ENCODE measurements around the gene CCR5AS.

Gene CCR5AS

DNA sequence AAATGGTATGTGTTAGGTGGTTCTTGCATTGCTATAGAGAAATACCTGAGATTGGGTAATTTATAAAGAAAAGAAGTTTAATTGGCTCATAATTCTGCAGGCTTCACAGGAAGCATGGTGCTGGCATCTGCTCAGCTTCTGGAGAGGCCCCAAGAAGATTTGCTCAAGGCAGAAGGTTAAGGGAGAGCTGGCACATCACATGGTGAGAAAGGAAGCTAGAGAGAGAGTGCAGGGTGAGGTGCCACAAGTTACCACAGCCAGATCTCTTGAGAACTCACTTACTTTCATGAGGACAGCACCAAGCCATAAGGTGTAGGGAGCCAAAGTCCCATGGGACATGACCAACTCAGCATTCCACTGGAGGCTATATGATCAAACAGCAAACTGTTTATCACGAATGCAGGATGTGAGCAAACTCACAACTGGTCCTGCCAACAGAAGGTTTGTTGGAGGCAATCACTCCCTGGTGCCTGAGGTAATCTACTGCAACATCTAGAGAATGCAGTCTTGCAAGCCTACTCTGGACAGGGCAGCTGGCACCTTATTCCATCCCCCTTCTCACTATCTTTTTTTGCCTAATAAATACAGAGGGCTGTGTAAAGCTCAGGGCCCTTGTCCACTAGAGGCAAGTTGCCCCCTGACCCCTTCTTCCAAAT is 81.1 kb downstream of the CCR5AS start:
- no peak overlapping the region for H3K27ac ChIP-seq
- no peaks in the 10 kb centered on the region for H3K27me3 ChIP-seq
- no peak overlapping the region for H3K4me3 ChIP-seq
- no peak for DNase-seq (ENCODE audit: low spot score in 2 of 2)
- H3K4me1 ChIP-seq, result no peaks in the 10 kb centered on the region
- TF ChIP-seq, protein P1, sequence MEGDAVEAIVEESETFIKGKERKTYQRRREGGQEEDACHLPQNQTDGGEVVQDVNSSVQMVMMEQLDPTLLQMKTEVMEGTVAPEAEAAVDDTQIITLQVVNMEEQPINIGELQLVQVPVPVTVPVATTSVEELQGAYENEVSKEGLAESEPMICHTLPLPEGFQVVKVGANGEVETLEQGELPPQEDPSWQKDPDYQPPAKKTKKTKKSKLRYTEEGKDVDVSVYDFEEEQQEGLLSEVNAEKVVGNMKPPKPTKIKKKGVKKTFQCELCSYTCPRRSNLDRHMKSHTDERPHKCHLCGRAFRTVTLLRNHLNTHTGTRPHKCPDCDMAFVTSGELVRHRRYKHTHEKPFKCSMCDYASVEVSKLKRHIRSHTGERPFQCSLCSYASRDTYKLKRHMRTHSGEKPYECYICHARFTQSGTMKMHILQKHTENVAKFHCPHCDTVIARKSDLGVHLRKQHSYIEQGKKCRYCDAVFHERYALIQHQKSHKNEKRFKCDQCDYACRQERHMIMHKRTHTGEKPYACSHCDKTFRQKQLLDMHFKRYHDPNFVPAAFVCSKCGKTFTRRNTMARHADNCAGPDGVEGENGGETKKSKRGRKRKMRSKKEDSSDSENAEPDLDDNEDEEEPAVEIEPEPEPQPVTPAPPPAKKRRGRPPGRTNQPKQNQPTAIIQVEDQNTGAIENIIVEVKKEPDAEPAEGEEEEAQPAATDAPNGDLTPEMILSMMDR (IDR thresholded peaks at IDR 0.05), result no peak
- intact Hi-C loops (cut with DNase I), result no loop called here
- no peaks in the 10 kb centered on the region for H3K36me3 ChIP-seq
- no peaks in the 10 kb centered on the region for H3K9me3 ChIP-seq

DNA sequence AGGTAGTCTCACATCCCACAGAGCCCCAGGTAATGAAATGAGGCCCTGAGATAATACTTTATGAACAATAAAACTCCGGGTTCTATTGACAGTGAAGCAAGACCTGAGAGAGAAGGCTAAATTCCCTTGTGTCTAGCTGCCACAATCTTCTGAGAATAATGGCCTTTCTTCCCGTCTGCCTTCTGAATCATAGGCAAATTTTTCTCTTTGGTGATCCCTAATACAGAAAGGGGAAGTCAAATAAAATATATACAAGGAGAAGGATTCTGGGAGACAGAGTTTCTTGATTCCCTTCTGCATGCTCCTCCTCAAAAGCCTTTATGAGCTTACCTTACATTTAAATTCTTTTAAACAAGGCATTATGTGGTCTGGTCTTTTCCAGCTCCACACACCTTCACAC is 82.8 kb downstream of the CCR5AS start:
- Histone ChIP-seq H3K9me3 (no peaks in the 10 kb centered on the region), H3K4me3 (no peak overlapping the region), H3K36me3 (no peaks in the 10 kb centered on the region), H3K27me3 (no peaks in the 10 kb centered on the region), H3K27ac (no peak overlapping the region), H3K4me1 (no peaks in the 10 kb centered on the region)
- intact Hi-C loops (cut with DNase I), result no loop called here
- TF ChIP-seq, protein P1 (IDR thresholded peaks at IDR 0.05), result no peak
- no peak for DNase-seq (ENCODE audit: low spot score in 2 of 2)

DNA sequence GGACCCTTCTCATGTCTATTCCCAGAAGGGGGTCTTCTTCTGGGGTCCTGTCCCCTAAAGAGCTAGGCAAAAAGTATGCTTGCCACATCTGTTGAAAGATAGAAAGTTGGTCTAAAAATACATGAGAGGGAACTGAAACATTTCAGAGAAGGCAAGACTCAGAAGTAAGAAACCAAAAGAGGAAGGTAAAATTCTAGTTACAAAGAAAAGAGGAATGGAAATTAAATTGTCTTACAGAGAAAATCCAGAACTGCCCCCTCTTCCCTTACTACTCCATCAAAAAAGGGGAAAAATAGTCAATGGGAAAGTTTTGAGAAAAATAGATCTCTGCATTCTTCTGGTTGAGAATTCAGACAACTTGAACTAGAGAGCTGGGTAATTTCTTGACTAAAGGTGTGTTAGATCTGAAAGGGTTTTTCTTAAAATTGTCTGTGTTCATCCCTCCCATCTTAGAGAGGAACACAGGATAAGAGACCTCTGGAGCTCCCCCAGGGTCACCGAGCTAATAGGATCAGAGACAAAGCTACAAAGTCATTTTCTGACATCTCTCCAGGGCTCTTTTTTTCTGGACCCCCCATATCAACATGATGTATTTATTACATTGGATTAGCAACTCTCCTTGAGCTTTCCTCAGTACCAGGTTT is 85.3 kb downstream of the CCR5AS start:
- Histone ChIP-seq H3K36me3 (no peaks in the 10 kb centered on the region), H3K9me3 (no peaks in the 10 kb centered on the region), H3K27ac (no peak overlapping the region), H3K4me1 (no peaks in the 10 kb centered on the region), H3K27me3 (no peaks in the 10 kb centered on the region), H3K4me3 (no peak overlapping the region)
- intact Hi-C loops (cut with DNase I), result no loop called here
- TF ChIP-seq, protein P1 (IDR thresholded peaks at IDR 0.05), result no peak
- no peak for DNase-seq (ENCODE audit: low spot score in 2 of 2)

DNA sequence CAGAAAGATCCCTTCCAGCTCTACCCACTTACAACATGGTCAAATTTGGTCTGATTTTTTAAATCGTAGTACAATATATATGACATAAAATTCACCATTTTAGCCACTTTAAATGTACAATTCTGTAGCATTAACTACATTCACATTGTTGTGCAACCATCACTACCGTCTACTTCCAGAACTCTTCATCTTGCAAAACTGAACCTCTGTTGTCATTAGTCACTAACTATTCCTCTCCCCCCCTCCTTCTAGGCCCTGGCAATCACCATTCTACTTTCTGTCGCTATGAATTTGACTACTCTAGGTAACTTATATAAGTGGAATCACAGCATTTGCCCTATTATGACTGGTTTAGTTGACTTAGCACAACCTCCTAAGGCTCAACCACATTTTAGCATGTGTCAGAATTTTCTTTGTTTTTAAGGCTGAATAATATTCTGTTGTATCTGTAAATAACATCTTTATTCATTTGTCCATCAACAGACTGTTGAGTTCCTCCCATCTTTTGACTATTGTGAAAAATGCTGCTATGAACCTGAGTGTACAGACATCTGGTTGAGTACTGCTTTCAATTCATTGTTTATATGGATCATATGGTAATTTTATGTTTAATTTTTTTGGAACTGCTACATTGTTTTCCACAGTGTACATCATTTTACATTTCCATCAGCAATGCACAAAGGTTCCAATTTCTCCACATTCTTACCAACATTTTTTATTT is 88.5 kb downstream of the CCR5AS start:
- Histone ChIP-seq H3K4me1 (no peaks in the 10 kb centered on the region), H3K27ac (no peak overlapping the region), H3K36me3 (no peaks in the 10 kb centered on the region), H3K27me3 (no peaks in the 10 kb centered on the region), H3K9me3 (no peaks in the 10 kb centered on the region), H3K4me3 (no peak overlapping the region)
- intact Hi-C loops (cut with DNase I), result no loop called here
- no peak for DNase-seq (ENCODE audit: low spot score in 2 of 2)
- TF ChIP-seq, protein P1 (IDR thresholded peaks at IDR 0.05), result no peak

DNA sequence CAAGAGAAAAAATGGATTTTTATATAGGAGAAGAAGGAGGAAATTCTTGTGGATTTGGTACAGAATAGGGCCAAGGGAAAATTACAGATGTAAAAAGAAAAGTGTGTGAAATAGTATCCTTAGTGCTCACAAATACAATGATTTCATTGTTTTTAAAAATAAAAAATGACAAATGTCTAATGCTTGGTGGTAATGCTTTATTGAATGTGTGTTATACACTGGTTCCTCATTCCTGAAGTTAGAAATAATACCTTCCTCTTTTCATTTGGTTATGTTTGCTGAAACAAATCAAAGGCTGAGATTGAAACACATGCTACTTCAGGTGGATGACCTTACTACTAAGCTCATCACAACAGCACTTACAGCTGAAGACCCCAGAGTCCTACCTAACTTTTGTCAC is 90.7 kb downstream of the CCR5AS start:
- no peaks in the 10 kb centered on the region for H3K36me3 ChIP-seq
- intact Hi-C loops (cut with DNase I), result no loop called here
- TF ChIP-seq, protein P1 (IDR thresholded peaks at IDR 0.05), result no peak
- no peak for DNase-seq (ENCODE audit: low spot score in 2 of 2)
- no peaks in the 10 kb centered on the region for H3K27me3 ChIP-seq
- no peak overlapping the region for H3K27ac ChIP-seq
- H3K4me3 ChIP-seq, result no peak overlapping the region
- no peaks in the 10 kb centered on the region for H3K4me1 ChIP-seq
- no peaks in the 10 kb centered on the region for H3K9me3 ChIP-seq

Measured in ascending aorta (tissue), 2 donors.